HepG2 (cell line): Measurements from ENCODE around the gene MMS19. TPM values are rescaled to one million over a fixed set of nuclear protein-coding genes. Genes with fewer than 3 reads are reported as not detected.

ENCODE experiments used
- FLYWCH1 ChIP-seq: sonication (generic); formaldehyde crosslinking; IDR thresholded peaks from 2 replicates; pipeline ENCODE4 v1.8.1; 2023; ENCODE audit warnings: mild to moderate bottlenecking, missing genetic modification reagents
- MEF2D ChIP-seq: sonication (generic); formaldehyde crosslinking; IDR thresholded peaks from 2 replicates; pipeline ENCODE4 v1.5.1; 2020; ENCODE audit warnings: mild to moderate bottlenecking, missing genetic modification reagents
- NRL ChIP-seq: sonication (generic); formaldehyde crosslinking; IDR thresholded peaks from 2 replicates; pipeline ENCODE4 v1.5.0; 2020; ENCODE audit warnings: missing genetic modification reagents, mild to moderate bottlenecking, moderate library complexity, borderline replicate concordance
- REL ChIP-seq: sonication (generic); formaldehyde crosslinking; conservative IDR thresholded peaks from 2 replicates; pipeline ENCODE4 v1.8.0; 2022; ENCODE audit warnings: mild to moderate bottlenecking, missing genetic modification reagents, moderate library complexity
- SALL1 ChIP-seq: sonication (generic); formaldehyde crosslinking; IDR thresholded peaks from 2 replicates; pipeline ENCODE4 v1.8.0; 2022; ENCODE audit warnings: mild to moderate bottlenecking, missing genetic modification reagents
- TEAD2 ChIP-seq: sonication (generic); formaldehyde crosslinking; IDR thresholded peaks from 2 replicates; pipeline ENCODE4 v1.9.0; 2021; ENCODE audit warnings: missing genetic modification reagents
- ZNF160 ChIP-seq: sonication (generic); formaldehyde crosslinking; IDR thresholded peaks from 2 replicates; pipeline ENCODE4 v1.8.0; 2022; ENCODE audit warnings: mild to moderate bottlenecking, inconsistent platforms, missing genetic modification reagents
- ZNF546 ChIP-seq: sonication (generic); formaldehyde crosslinking; conservative IDR thresholded peaks from 2 replicates; pipeline ENCODE4 v1.8.1; 2023; ENCODE audit warnings: mild to moderate bottlenecking, missing genetic modification reagents
- ZNF605 ChIP-seq: sonication (generic); formaldehyde crosslinking; IDR thresholded peaks from 2 replicates; pipeline ENCODE4 v1.8.0; 2022; ENCODE audit warnings: mild to moderate bottlenecking, missing genetic modification reagents
- ZNF713 ChIP-seq: sonication (generic); formaldehyde crosslinking; IDR thresholded peaks from 2 replicates; pipeline ENCODE4 v1.4.0; 2020; ENCODE audit warnings: mild to moderate bottlenecking, missing genetic modification reagents
- ZNF792 ChIP-seq: IDR thresholded peaks from 2 replicates; pipeline ENCODE4 v1.6.1; 2016
- ZNF891 ChIP-seq: sonication (generic); formaldehyde crosslinking; IDR thresholded peaks from 2 replicates; pipeline ENCODE4 v1.5.0; 2020; ENCODE audit warnings: mild to moderate bottlenecking, missing genetic modification reagents
- polyA plus RNA-seq, 8 experiments: library from polyadenylated mRNA; depleted of rRNA in 3 of 8; stranded (reverse) in 7 of 8; unstranded in 1 of 8; fragments of >200 nt; fragmentation: Illumina TruSeq in 4 of 8; extraction: Trizol in 4 of 8; gene quantifications; 2 replicates each; pipeline versions ENCODE4 v1.2.1 to v1.2.3, GENCODE V29; 2011 to 2016; ENCODE audit warnings: low read depth in 4 of 8, missing spikeins in 1 of 8, mixed read lengths in 1 of 8; ENCODE audit not compliant: insufficient read depth in 1 of 8
- total RNA-seq, 5 experiments: library from RNA; depleted of rRNA; stranded (reverse); fragments of >200 nt; fragmentation: Illumina TruSeq; extraction: Trizol; gene quantifications; 2 replicates each; pipeline ENCODE4 v1.2.3, GENCODE V29; 2016; ENCODE audit warnings: low read depth in 1 of 5
- TF ChIP-seq, protein P1 (sequence below), 2 experiments: sonication (generic) in 1 of 2; formaldehyde crosslinking in 1 of 2; IDR thresholded peaks; 2 replicates each; pipeline versions ENCODE4 v1.4.0 to v1.6.1; 2018 to 2020; ENCODE audit warnings: missing genetic modification reagents in 2 of 2, borderline replicate concordance in 1 of 2, low read depth in 1 of 2, mild to moderate bottlenecking in 1 of 2, missing biosample characterization in 1 of 2
- TF ChIP-seq, protein P2 (sequence below): fragments of 450-650 bp; IDR thresholded peaks from 2 replicates; pipeline ENCODE4 v1.6.1; 2017; ENCODE audit warnings: mild to moderate bottlenecking
- TF ChIP-seq, protein P3 (sequence below): sonication (generic); formaldehyde crosslinking; IDR thresholded peaks from 2 replicates; pipeline ENCODE4 v1.5.0; 2020; ENCODE audit warnings: mild to moderate bottlenecking, missing genetic modification reagents, borderline replicate concordance
- TF ChIP-seq, protein P4 (sequence below): sonication (generic); formaldehyde crosslinking; conservative IDR thresholded peaks from 2 replicates; pipeline ENCODE4 v1.5.0; 2020; ENCODE audit warnings: missing genetic modification reagents
- TF ChIP-seq, protein P5 (sequence below): IDR thresholded peaks from 2 replicates; pipeline ENCODE4 v1.6.1; 2012; ENCODE audit warnings: inconsistent platforms

Gene MMS19
- total and polyA plus RNA-seq, 2 of the 13 experiments (the other 11 are each of a cell fraction or from before 2014, with no cell fraction given) = 76.4 to 107 TPM

DNA sequence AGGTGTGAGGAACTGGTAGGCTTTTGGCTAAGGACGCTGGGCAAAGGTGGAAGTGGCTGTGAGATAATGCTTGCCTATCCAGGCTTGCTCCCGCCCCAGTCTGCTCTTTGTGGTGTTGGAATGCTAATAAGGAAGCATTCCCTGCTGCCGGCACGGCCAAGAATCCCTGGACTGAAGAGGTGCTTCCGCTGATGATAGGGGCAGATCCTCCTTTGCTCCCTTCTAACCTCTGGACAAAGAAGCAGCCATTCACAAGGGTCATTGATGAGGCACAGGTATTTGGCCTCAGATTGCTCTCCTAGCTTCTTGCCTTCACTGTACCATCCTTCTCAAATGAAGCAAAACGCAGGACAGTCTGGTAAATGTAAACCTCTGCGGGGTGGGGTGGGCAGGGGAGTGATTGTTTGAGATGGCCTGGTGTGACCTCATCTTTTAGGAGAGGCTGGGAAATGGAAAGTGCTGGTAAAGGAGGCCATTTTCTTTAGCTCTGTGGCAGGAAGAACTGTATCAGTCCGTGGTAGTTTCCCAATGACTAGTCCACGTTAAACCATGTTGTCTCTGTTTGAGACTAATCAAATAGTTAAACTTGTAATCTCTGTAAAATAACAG lies 70.5 kb downstream of the MMS19 start (continued):
- TF ChIP-seq, protein P1, sequence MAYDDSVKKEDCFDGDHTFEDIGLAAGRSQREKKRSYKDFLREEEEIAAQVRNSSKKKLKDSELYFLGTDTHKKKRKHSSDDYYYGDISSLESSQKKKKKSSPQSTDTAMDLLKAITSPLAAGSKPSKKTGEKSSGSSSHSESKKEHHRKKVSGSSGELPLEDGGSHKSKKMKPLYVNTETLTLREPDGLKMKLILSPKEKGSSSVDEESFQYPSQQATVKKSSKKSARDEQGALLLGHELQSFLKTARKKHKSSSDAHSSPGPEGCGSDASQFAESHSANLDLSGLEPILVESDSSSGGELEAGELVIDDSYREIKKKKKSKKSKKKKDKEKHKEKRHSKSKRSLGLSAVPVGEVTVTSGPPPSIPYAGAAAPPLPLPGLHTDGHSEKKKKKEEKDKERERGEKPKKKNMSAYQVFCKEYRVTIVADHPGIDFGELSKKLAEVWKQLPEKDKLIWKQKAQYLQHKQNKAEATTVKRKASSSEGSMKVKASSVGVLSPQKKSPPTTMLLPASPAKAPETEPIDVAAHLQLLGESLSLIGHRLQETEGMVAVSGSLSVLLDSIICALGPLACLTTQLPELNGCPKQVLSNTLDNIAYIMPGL (CRISPR knock-in tag; IDR thresholded peaks at IDR 0.05; ENCODE audit: borderline replicate concordance in 1 of 2, low read depth in 1 of 2) = no peak; a peak in 1 of 4 replicates
- TF ChIP-seq MEF2D (CRISPR knock-in tag) (no peak), TEAD2 (no peak), ZNF713 (CRISPR knock-in tag) (no peak), ZNF605 (CRISPR knock-in tag) (no peak), NRL (CRISPR knock-in tag) (no peak), FLYWCH1 (CRISPR knock-in tag) (no peak), ZNF792 (CRISPR knock-in tag) (no peak), ZNF546 (no peak), SALL1 (CRISPR knock-in tag) (peak; percentile 43; the same call in 1 of the 2 replicates), ZNF891 (no peak), REL (CRISPR knock-in tag) (no peak), ZNF160 (CRISPR knock-in tag) (no peak)
- TF ChIP-seq, protein P2, sequence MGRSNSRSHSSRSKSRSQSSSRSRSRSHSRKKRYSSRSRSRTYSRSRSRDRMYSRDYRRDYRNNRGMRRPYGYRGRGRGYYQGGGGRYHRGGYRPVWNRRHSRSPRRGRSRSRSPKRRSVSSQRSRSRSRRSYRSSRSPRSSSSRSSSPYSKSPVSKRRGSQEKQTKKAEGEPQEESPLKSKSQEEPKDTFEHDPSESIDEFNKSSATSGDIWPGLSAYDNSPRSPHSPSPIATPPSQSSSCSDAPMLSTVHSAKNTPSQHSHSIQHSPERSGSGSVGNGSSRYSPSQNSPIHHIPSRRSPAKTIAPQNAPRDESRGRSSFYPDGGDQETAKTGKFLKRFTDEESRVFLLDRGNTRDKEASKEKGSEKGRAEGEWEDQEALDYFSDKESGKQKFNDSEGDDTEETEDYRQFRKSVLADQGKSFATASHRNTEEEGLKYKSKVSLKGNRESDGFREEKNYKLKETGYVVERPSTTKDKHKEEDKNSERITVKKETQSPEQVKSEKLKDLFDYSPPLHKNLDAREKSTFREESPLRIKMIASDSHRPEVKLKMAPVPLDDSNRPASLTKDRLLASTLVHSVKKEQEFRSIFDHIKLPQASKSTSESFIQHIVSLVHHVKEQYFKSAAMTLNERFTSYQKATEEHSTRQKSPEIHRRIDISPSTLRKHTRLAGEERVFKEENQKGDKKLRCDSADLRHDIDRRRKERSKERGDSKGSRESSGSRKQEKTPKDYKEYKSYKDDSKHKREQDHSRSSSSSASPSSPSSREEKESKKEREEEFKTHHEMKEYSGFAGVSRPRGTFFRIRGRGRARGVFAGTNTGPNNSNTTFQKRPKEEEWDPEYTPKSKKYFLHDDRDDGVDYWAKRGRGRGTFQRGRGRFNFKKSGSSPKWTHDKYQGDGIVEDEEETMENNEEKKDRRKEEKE = no peak
- TF ChIP-seq, protein P3, sequence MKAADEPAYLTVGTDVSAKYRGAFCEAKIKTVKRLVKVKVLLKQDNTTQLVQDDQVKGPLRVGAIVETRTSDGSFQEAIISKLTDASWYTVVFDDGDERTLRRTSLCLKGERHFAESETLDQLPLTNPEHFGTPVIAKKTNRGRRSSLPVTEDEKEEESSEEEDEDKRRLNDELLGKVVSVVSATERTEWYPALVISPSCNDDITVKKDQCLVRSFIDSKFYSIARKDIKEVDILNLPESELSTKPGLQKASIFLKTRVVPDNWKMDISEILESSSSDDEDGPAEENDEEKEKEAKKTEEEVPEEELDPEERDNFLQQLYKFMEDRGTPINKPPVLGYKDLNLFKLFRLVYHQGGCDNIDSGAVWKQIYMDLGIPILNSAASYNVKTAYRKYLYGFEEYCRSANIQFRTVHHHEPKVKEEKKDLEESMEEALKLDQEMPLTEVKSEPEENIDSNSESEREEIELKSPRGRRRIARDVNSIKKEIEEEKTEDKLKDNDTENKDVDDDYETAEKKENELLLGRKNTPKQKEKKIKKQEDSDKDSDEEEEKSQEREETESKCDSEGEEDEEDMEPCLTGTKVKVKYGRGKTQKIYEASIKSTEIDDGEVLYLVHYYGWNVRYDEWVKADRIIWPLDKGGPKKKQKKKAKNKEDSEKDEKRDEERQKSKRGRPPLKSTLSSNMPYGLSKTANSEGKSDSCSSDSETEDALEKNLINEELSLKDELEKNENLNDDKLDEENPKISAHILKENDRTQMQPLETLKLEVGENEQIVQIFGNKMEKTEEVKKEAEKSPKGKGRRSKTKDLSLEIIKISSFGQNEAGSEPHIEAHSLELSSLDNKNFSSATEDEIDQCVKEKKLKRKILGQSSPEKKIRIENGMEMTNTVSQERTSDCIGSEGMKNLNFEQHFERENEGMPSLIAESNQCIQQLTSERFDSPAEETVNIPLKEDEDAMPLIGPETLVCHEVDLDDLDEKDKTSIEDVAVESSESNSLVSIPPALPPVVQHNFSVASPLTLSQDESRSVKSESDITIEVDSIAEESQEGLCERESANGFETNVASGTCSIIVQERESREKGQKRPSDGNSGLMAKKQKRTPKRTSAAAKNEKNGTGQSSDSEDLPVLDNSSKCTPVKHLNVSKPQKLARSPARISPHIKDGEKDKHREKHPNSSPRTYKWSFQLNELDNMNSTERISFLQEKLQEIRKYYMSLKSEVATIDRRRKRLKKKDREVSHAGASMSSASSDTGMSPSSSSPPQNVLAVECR = peak; percentile 44; the same call in 1 of the 2 replicates
- TF ChIP-seq, protein P4, sequence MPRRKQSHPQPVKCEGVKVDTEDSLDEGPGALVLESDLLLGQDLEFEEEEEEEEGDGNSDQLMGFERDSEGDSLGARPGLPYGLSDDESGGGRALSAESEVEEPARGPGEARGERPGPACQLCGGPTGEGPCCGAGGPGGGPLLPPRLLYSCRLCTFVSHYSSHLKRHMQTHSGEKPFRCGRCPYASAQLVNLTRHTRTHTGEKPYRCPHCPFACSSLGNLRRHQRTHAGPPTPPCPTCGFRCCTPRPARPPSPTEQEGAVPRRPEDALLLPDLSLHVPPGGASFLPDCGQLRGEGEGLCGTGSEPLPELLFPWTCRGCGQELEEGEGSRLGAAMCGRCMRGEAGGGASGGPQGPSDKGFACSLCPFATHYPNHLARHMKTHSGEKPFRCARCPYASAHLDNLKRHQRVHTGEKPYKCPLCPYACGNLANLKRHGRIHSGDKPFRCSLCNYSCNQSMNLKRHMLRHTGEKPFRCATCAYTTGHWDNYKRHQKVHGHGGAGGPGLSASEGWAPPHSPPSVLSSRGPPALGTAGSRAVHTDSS (CRISPR knock-in tag) = no peak
- TF ChIP-seq, protein P5, sequence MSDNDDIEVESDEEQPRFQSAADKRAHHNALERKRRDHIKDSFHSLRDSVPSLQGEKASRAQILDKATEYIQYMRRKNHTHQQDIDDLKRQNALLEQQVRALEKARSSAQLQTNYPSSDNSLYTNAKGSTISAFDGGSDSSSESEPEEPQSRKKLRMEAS = 0 out of 2 replicates have a peak, but pooled peaks have one; percentile 33
